ENCODE measurements around the gene CLGN. TPM values are rescaled to one million over a fixed set of nuclear protein-coding genes. Genes with fewer than 3 reads are reported as not detected.

Gene CLGN
- total and polyA plus RNA-seq, 2 of the 13 experiments (the other 11 are each of a cell fraction or from before 2014, with no cell fraction given) = 7.2 to 17.0 TPM

DNA sequence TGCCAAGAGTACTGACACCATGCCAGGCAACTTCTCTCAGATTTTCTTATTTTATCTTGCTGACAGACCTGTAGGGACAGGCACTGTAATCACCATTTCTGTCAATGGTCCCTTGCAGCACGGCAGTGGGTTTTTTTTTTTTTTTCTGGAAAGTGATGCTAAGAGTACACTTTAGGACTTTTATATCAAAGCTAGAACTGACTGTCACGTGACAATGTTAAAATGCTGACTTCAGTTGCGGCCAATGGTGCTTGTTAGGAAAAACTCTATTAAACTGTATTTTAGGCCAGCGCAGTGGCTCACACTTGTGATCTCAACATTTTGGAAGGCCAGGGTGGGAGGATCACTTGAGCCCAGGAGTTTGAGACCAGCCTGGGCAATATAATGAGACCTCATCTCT lies 66.3 kb downstream of the CLGN start:
- Histone ChIP-seq H3K4me2 (ENCODE audit: low read depth, low read length) (no peak overlapping the region), H3K9me3 (ENCODE audit: low read length) (no peaks in the 10 kb centered on the region), H3K9ac (ENCODE audit: insufficient read depth, low read depth, low read length) (no peak overlapping the region), H3K4me1 (ENCODE audit: insufficient read depth, low read length) (peaks cover 28% of the 10 kb centered on the region), H3K79me2 (ENCODE audit: insufficient read depth, low read length) (no peaks in the 10 kb centered on the region), H4K20me1 (ENCODE audit: insufficient read depth, low read length) (no peaks in the 10 kb centered on the region), H3K27me3 (ENCODE audit: control insufficient read depth in 1 of 2, insufficient read depth in 2 of 2, low read length in 2 of 2) (no peaks in the 10 kb centered on the region), H3K27ac (ENCODE audit: extremely low read length, insufficient read depth, low read length) (no peak overlapping the region), H2AFZ (ENCODE audit: low read length) (no peak overlapping the region), H3K4me3 (replicated peaks in 1 of 3; ENCODE audit: insufficient read depth in 1 of 3, low read depth in 2 of 3, low read length in 3 of 3) (no peak overlapping the region), H3K36me3 (replicated peaks in 1 of 2; ENCODE audit: control insufficient read depth in 1 of 2, insufficient read depth in 2 of 2, low read length in 2 of 2) (no peaks in the 10 kb centered on the region)
- no peak for DNase-seq (ENCODE audit: low spot score)
- no TSS peak for BruUV-seq (replicated peaks)
- no peak for FAIRE-seq
- ChIA-PET CTCF (ENCODE audit: low intra/inter-chr PET ratio, low total read pairs) (interaction anchor here (1.4 to 4.9 kb wide), 5 partner anchors 13 to 490 kb away, joined by 4 to 30 read pairs (median 12); partner anchors contain the start of genes CLGN and SCOC), POLR2A (interaction anchor here (0.7 to 2.7 kb wide), 2 partner anchors 12 to 68 kb away, joined by 3 to 56 read pairs; partner anchors contain the start of gene SCOC)
- ATAC-seq = no peak
- intact Hi-C loops (cut with micrococcal nuclease; ENCODE audit: unreplicated experiment) = loop anchor here (5.0 kb wide), 1 partner anchor 276 kb away; no protein-coding TSS in a partner anchor
- TF ChIP-seq FOXK2 (IDR thresholded peaks at IDR 0.05) (no peak), ZNF768 (CRISPR knock-in tag; IDR thresholded peaks at IDR 0.05) (no peak), JUN (CRISPR knock-in tag; IDR thresholded peaks at IDR 0.05) (no peak), ZNF235 (CRISPR knock-in tag; IDR thresholded peaks at IDR 0.05; ENCODE audit: borderline replicate concordance) (no peak), NCOR1 (IDR thresholded peaks at IDR 0.05; ENCODE audit: borderline replicate concordance, low read length) (no peak), ZNF468 (CRISPR knock-in tag; IDR thresholded peaks at IDR 0.05) (no peak), ZNF749 (CRISPR knock-in tag; IDR thresholded peaks at IDR 0.05; ENCODE audit: borderline replicate concordance) (no peak), ZFP36 (IDR thresholded peaks at IDR 0.05; ENCODE audit: borderline replicate concordance, low read depth, low read length, partially characterized antibody) (no peak), ZNF547 (CRISPR knock-in tag; IDR thresholded peaks at IDR 0.05) (no peak), ZNF253 (CRISPR knock-in tag; IDR thresholded peaks at IDR 0.05; ENCODE audit: borderline replicate concordance) (no peak), NFIB (CRISPR knock-in tag; IDR thresholded peaks at IDR 0.05; ENCODE audit: borderline replicate concordance) (no peak), ZNF496 (CRISPR knock-in tag; IDR thresholded peaks at IDR 0.05; ENCODE audit: insufficient replicate concordance) (no peak)
- TF ChIP-seq, protein P1, sequence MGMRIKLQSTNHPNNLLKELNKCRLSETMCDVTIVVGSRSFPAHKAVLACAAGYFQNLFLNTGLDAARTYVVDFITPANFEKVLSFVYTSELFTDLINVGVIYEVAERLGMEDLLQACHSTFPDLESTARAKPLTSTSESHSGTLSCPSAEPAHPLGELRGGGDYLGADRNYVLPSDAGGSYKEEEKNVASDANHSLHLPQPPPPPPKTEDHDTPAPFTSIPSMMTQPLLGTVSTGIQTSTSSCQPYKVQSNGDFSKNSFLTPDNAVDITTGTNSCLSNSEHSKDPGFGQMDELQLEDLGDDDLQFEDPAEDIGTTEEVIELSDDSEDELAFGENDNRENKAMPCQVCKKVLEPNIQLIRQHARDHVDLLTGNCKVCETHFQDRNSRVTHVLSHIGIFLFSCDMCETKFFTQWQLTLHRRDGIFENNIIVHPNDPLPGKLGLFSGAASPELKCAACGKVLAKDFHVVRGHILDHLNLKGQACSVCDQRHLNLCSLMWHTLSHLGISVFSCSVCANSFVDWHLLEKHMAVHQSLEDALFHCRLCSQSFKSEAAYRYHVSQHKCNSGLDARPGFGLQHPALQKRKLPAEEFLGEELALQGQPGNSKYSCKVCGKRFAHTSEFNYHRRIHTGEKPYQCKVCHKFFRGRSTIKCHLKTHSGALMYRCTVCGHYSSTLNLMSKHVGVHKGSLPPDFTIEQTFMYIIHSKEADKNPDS (CRISPR knock-in tag; IDR thresholded peaks at IDR 0.05) = no peak
- TF ChIP-seq, protein P2, sequence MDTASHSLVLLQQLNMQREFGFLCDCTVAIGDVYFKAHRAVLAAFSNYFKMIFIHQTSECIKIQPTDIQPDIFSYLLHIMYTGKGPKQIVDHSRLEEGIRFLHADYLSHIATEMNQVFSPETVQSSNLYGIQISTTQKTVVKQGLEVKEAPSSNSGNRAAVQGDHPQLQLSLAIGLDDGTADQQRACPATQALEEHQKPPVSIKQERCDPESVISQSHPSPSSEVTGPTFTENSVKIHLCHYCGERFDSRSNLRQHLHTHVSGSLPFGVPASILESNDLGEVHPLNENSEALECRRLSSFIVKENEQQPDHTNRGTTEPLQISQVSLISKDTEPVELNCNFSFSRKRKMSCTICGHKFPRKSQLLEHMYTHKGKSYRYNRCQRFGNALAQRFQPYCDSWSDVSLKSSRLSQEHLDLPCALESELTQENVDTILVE (CRISPR knock-in tag; IDR thresholded peaks at IDR 0.05) = no peak
- TF ChIP-seq, protein P3, sequence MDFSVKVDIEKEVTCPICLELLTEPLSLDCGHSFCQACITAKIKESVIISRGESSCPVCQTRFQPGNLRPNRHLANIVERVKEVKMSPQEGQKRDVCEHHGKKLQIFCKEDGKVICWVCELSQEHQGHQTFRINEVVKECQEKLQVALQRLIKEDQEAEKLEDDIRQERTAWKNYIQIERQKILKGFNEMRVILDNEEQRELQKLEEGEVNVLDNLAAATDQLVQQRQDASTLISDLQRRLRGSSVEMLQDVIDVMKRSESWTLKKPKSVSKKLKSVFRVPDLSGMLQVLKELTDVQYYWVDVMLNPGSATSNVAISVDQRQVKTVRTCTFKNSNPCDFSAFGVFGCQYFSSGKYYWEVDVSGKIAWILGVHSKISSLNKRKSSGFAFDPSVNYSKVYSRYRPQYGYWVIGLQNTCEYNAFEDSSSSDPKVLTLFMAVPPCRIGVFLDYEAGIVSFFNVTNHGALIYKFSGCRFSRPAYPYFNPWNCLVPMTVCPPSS (IDR thresholded peaks at IDR 0.05) = no peak
- TF ChIP-seq, protein P4, sequence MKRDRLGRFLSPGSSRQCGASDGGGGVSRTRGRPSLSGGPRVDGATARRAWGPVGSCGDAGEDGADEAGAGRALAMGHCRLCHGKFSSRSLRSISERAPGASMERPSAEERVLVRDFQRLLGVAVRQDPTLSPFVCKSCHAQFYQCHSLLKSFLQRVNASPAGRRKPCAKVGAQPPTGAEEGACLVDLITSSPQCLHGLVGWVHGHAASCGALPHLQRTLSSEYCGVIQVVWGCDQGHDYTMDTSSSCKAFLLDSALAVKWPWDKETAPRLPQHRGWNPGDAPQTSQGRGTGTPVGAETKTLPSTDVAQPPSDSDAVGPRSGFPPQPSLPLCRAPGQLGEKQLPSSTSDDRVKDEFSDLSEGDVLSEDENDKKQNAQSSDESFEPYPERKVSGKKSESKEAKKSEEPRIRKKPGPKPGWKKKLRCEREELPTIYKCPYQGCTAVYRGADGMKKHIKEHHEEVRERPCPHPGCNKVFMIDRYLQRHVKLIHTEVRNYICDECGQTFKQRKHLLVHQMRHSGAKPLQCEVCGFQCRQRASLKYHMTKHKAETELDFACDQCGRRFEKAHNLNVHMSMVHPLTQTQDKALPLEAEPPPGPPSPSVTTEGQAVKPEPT (CRISPR knock-in tag; IDR thresholded peaks at IDR 0.05; ENCODE audit: low read depth) = no peak
- 97% methylated on average over 4 of the region's 4 CpGs for WGBS (ENCODE audit: low lambda C conversion rate)
- in situ Hi-C loops (cut with HindIII; ENCODE audit: extremely low pct_ligation_motif_present, low pct_unique_long_range_greater_than_20kb) = no loop called here
